HUDEP-2 (cell line): ENCODE data around the gene DHRS12.

ENCODE experiments used
- DNase-seq, 76 experiments: peaks; one replicate each; lab custom pipeline; 2025; ENCODE audit not compliant: unreplicated experiment in 76 of 76; lab: John Stamatoyannopoulos, UW

The DHRS12 gene

GRCh38 chr13:51765142-51765515 is 38.8 kb downstream of the DHRS12 start:
- DNase-seq = no peak

GRCh38 chr13:51764184-51765141 is 39.5 kb downstream of the DHRS12 start:
- no peak for DNase-seq

- DNase-seq = no peak
These were observed 40.5 kb downstream of the DHRS12 start for GRCh38 chr13:51763486-51763885.

- no peak for DNase-seq
These were observed 42.2 kb downstream of the DHRS12 start for GRCh38 chr13:51761643-51762350.

GRCh38 chr13:51760592-51760991 is 43.4 kb downstream of the DHRS12 start:
- no peak for DNase-seq

- DNase-seq = no peak
These were observed 44.7 kb downstream of the DHRS12 start for GRCh38 chr13:51759240-51759639.

GRCh38 chr13:51758691-51759090 is 45.3 kb downstream of the DHRS12 start:
- DNase-seq = no peak

- no peak for DNase-seq
These were observed 47.3 kb downstream of the DHRS12 start for GRCh38 chr13:51756651-51757050.

- no peak for DNase-seq
These were observed 56.2 kb downstream of the DHRS12 start for GRCh38 chr13:51747438-51748434.

- no peak for DNase-seq
These were observed 57.2 kb downstream of the DHRS12 start for GRCh38 chr13:51746802-51747201.

GRCh38 chr13:51745243-51745642 is 58.7 kb downstream of the DHRS12 start:
- DNase-seq = no peak

GRCh38 chr13:51742611-51743010 is 61.4 kb downstream of the DHRS12 start:
- no peak for DNase-seq

- no peak for DNase-seq
These were observed 61.9 kb downstream of the DHRS12 start for GRCh38 chr13:51742031-51742430.

GRCh38 chr13:51740698-51741097 is 63.3 kb downstream of the DHRS12 start:
- DNase-seq = no peak

- DNase-seq = no peak
These were observed 64.8 kb downstream of the DHRS12 start for GRCh38 chr13:51739027-51739764.

GRCh38 chr13:51738226-51738905 is 65.6 kb downstream of the DHRS12 start:
- no peak for DNase-seq

- DNase-seq = no peak
These were observed 66.4 kb downstream of the DHRS12 start for GRCh38 chr13:51737609-51738008.

GRCh38 chr13:51734786-51735185 is 69.2 kb downstream of the DHRS12 start:
- DNase-seq = no peak
